Lower leg skin (tissue), 3 donors: ENCODE results near the gene ESX1.

ENCODE experiments used
- POLR2A ChIP-seq, 2 donors: fragments of 450-650 bp; IDR thresholded peaks; one replicate each; pipeline ENCODE4 v1.6.1; 2016 to 2017; ENCODE audit warnings: antibody characterized with exemption in 2 of 2, mild to moderate bottlenecking in 1 of 2, moderate library complexity in 1 of 2
- TF ChIP-seq, protein P1 (sequence below), 3 donors: fragments of 450-650 bp; IDR thresholded peaks; one replicate each; pipeline ENCODE4 v1.5.1; 2016; ENCODE audit warnings: antibody characterized with exemption in 3 of 3, mild to moderate bottlenecking in 3 of 3, moderate library complexity in 2 of 3

DNA sequence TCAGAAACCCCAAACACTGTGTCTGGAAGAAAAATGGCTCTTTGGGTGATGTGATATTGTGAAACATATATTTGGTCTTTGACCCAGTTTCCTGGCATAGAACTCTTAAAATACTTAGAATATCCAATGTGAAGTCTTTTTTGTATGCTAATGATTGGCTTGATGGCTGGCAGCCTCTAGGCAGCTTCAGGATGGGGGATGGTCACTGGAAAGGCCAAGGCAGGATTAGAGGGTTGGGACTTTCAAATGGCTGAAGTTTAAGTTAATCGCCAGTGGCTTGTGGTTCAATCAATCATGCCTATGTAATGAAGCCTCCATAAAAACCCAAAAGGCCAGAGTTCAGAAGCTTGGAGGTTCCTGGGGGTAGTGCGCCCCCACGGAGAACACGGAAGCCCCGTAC lies 33.5 kb upstream of the ESX1 start:
- TF ChIP-seq, protein P1, sequence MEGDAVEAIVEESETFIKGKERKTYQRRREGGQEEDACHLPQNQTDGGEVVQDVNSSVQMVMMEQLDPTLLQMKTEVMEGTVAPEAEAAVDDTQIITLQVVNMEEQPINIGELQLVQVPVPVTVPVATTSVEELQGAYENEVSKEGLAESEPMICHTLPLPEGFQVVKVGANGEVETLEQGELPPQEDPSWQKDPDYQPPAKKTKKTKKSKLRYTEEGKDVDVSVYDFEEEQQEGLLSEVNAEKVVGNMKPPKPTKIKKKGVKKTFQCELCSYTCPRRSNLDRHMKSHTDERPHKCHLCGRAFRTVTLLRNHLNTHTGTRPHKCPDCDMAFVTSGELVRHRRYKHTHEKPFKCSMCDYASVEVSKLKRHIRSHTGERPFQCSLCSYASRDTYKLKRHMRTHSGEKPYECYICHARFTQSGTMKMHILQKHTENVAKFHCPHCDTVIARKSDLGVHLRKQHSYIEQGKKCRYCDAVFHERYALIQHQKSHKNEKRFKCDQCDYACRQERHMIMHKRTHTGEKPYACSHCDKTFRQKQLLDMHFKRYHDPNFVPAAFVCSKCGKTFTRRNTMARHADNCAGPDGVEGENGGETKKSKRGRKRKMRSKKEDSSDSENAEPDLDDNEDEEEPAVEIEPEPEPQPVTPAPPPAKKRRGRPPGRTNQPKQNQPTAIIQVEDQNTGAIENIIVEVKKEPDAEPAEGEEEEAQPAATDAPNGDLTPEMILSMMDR (IDR thresholded peaks at IDR 0.05) = no peak
- no peak for TF ChIP-seq POLR2A (IDR thresholded peaks at IDR 0.05)
